SK-N-SH treated with all-trans-retinoic acid at 6 μM for 48 hours (cell line): ENCODE measurements around the gene TMBIM1.

Experiments used
- ATAC-seq: fragments of 200-7000 bp; cut with Tn5 transposase; 3 replicates; pipeline ENCODE4 v1.9.1; 2020; ENCODE audit warnings: mild to moderate bottlenecking, moderate library complexity
- ARNTL ChIP-seq: fragments of 450-650 bp; formaldehyde crosslinking; IDR thresholded peaks from 2 replicates; pipeline ENCODE4 v1.5.0; 2020; ENCODE audit warnings: low read depth, mild to moderate bottlenecking, moderate library complexity, borderline replicate concordance
- BACH2 ChIP-seq: fragments of 250-450 bp; sonication (Bioruptor Pico); IDR thresholded peaks from 2 replicates; pipeline ENCODE4 v1.9.0; 2021; ENCODE audit warnings: mild to moderate bottlenecking, borderline replicate concordance
- CREB5 ChIP-seq: fragments of 250-450 bp; sonication (Bioruptor Pico); IDR thresholded peaks from 2 replicates; pipeline ENCODE4 v1.5.1; 2020; ENCODE audit warnings: low read depth, mild to moderate bottlenecking, moderate library complexity
- CSDC2 ChIP-seq: fragments of 250-450 bp; sonication (Bioruptor Pico); IDR thresholded peaks from 2 replicates; pipeline ENCODE4 v1.5.0; 2020; ENCODE audit warnings: mild to moderate bottlenecking, moderate library complexity
- ESRRG ChIP-seq: fragments of 250-450 bp; sonication (Bioruptor Pico); IDR thresholded peaks from 2 replicates; pipeline ENCODE4 v1.6.1; 2021; ENCODE audit warnings: mild to moderate bottlenecking
- GLIS3 ChIP-seq: fragments of 250-450 bp; sonication (Bioruptor Pico); IDR thresholded peaks from 2 replicates; pipeline ENCODE4 v1.5.0; 2020; ENCODE audit warnings: mild to moderate bottlenecking, moderate library complexity
- ISL1 ChIP-seq: fragments of 250-450 bp; sonication (Bioruptor Pico); IDR thresholded peaks from 2 replicates; pipeline ENCODE4 v2.1.2; 2022; ENCODE audit warnings: mild to moderate bottlenecking, moderate library complexity
- OSR1 ChIP-seq: fragments of 250-450 bp; sonication (Bioruptor Pico); IDR thresholded peaks from 2 replicates; pipeline ENCODE4 v1.8.0; 2022; ENCODE audit warnings: moderate library complexity, mild to moderate bottlenecking, inconsistent platforms
- PATZ1 ChIP-seq: fragments of 250-450 bp; sonication (Bioruptor Pico); IDR thresholded peaks from 2 replicates; pipeline ENCODE4 v1.8.0; 2020; ENCODE audit warnings: mild to moderate bottlenecking, moderate library complexity, borderline replicate concordance
- POU6F1 ChIP-seq: fragments of 250-450 bp; sonication (Bioruptor Pico); IDR thresholded peaks from 2 replicates; pipeline ENCODE4 v1.8.0; 2021; ENCODE audit warnings: low read depth, mild to moderate bottlenecking, moderate library complexity, borderline replicate concordance
- PPARA ChIP-seq: fragments of 250-450 bp; sonication (Bioruptor Pico); IDR thresholded peaks from 2 replicates; pipeline ENCODE4 v1.5.0; 2020; ENCODE audit warnings: mild to moderate bottlenecking, borderline replicate concordance
- RARB ChIP-seq: fragments of 250-450 bp; sonication (Bioruptor Pico); IDR thresholded peaks from 2 replicates; pipeline ENCODE4 v1.8.0; 2021; ENCODE audit warnings: mild to moderate bottlenecking, moderate library complexity
- SNAI2 ChIP-seq: fragments of 250-450 bp; sonication (Bioruptor Pico); IDR thresholded peaks from 2 replicates; pipeline ENCODE4 v1.5.0; 2020; ENCODE audit warnings: mild to moderate bottlenecking, moderate library complexity
- TCF4 ChIP-seq: fragments of 250-450 bp; sonication (Bioruptor Pico); IDR thresholded peaks from 2 replicates; pipeline ENCODE4 v1.8.0; 2021; ENCODE audit warnings: mild to moderate bottlenecking, moderate library complexity, borderline replicate concordance
- ZC3H10 ChIP-seq: fragments of 250-450 bp; sonication (Bioruptor Pico); IDR thresholded peaks from 2 replicates; pipeline ENCODE4 v1.5.1; 2021; ENCODE audit warnings: mild to moderate bottlenecking, moderate library complexity
- ZFP3 ChIP-seq: fragments of 250-450 bp; sonication (Bioruptor Pico); IDR thresholded peaks from 2 replicates; pipeline ENCODE4 v1.5.0; 2020; ENCODE audit warnings: mild to moderate bottlenecking, moderate library complexity
- ZFP30 ChIP-seq: fragments of 450-650 bp; formaldehyde crosslinking; IDR thresholded peaks from 2 replicates; pipeline ENCODE4 v1.5.0; 2022; ENCODE audit warnings: mild to moderate bottlenecking, moderate library complexity
- ZNF565 ChIP-seq: fragments of 450-650 bp; formaldehyde crosslinking; conservative IDR thresholded peaks from 2 replicates; pipeline ENCODE4 v1.5.0; 2020; ENCODE audit warnings: low read depth, mild to moderate bottlenecking, moderate library complexity
- ZNF70 ChIP-seq: fragments of 450-650 bp; formaldehyde crosslinking; IDR thresholded peaks from 2 replicates; pipeline ENCODE4 v1.5.0; 2020; ENCODE audit warnings: mild to moderate bottlenecking, moderate library complexity
- ZNF8 ChIP-seq: fragments of 450-650 bp; formaldehyde crosslinking; IDR thresholded peaks from 2 replicates; pipeline ENCODE4 v1.5.0; 2020; ENCODE audit warnings: mild to moderate bottlenecking, moderate library complexity
- TF ChIP-seq, protein P1 (sequence below): fragments of 250-450 bp; sonication (Bioruptor Pico); IDR thresholded peaks from 2 replicates; pipeline ENCODE4 v1.5.0; 2020; ENCODE audit warnings: mild to moderate bottlenecking, moderate library complexity

TMBIM1 gene

GRCh38 chr2:218257390-218257981 lies 34.8 kb downstream of the TMBIM1 start:
- TF ChIP-seq ZFP30 (no peak), ARNTL (CRISPR knock-in tag) (no peak), GLIS3 (CRISPR knock-in tag) (no peak), ZNF565 (CRISPR knock-in tag) (no peak), CREB5 (CRISPR knock-in tag) (no peak), OSR1 (CRISPR knock-in tag) (no peak), ZC3H10 (CRISPR knock-in tag) (no peak), ZFP3 (no peak), TCF4 (CRISPR knock-in tag) (no peak), CSDC2 (CRISPR knock-in tag) (no peak), POU6F1 (CRISPR knock-in tag) (no peak), ZNF8 (no peak)
- no peak; the same call in 2 of the 3 replicates for ATAC-seq

DNA sequence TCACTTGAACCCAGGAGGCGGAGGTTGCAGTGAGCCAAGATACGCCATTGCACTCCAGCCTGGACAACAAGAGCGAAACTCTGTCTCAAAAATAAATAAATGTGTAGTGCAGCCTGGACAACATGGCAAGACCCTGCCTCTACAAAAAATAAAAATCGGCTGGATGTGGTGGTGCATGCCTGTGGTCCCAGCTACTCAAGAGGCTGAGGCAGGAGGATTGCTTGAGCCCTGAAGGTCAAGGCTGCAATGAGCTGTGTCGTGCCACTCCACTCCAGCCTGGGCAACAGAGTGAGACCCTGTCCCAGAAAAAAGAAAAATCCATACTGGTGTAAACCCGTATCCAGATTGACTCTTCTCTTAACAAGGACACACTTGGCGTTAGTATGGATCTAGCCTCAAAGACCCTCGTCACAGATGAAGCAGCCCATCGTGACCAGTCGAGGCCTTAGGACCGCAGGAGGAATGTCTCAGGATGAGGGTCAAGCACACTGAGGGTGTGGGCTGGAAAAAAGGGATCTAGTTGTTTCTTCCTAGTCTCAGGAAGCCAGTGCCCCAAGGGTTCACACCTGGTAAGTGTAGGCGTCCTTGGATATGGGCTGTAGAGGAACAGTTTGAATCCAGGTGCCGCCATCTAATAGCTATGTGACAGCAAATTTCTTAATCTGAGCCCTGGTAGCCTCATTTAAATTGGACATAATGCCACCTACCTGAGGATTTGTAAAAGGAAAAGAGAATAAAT lies 35.5 kb downstream of the TMBIM1 start:
- TF ChIP-seq PPARA (CRISPR knock-in tag): no peak
- no peak for TF ChIP-seq ZNF70
- no peak for TF ChIP-seq ZC3H10 (CRISPR knock-in tag)
- TF ChIP-seq POU6F1 (CRISPR knock-in tag): no peak
- no peak for TF ChIP-seq GLIS3 (CRISPR knock-in tag)
- TF ChIP-seq ESRRG: no peak
- TF ChIP-seq, protein P1, sequence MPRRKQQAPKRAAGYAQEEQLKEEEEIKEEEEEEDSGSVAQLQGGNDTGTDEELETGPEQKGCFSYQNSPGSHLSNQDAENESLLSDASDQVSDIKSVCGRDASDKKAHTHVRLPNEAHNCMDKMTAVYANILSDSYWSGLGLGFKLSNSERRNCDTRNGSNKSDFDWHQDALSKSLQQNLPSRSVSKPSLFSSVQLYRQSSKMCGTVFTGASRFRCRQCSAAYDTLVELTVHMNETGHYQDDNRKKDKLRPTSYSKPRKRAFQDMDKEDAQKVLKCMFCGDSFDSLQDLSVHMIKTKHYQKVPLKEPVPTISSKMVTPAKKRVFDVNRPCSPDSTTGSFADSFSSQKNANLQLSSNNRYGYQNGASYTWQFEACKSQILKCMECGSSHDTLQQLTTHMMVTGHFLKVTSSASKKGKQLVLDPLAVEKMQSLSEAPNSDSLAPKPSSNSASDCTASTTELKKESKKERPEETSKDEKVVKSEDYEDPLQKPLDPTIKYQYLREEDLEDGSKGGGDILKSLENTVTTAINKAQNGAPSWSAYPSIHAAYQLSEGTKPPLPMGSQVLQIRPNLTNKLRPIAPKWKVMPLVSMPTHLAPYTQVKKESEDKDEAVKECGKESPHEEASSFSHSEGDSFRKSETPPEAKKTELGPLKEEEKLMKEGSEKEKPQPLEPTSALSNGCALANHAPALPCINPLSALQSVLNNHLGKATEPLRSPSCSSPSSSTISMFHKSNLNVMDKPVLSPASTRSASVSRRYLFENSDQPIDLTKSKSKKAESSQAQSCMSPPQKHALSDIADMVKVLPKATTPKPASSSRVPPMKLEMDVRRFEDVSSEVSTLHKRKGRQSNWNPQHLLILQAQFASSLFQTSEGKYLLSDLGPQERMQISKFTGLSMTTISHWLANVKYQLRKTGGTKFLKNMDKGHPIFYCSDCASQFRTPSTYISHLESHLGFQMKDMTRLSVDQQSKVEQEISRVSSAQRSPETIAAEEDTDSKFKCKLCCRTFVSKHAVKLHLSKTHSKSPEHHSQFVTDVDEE: no peak
- TF ChIP-seq ARNTL (CRISPR knock-in tag): no peak
- no peak for TF ChIP-seq BACH2 (CRISPR knock-in tag)
- no peak for ATAC-seq

DNA sequence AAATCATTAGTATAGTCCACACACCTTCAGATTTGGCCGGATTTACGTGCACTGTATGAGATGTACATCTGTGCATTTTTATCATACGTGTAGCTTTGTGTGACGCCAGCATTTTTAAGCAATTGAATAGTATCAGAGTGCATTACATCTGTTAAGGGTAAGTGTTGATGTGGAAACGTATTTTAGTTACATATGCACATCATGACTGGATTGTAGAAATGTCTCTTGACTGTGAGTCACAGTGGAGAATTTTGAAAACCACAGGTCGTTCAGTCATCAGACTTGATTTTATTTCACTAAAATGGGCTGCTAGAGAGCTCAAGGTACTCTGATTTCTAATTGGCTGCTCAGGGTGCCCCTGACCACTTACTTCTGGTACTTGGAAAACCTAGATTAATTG lies 36.9 kb downstream of the TMBIM1 start:
- no peak for ATAC-seq
- no peak for TF ChIP-seq ESRRG
- no peak for TF ChIP-seq BACH2 (CRISPR knock-in tag)
- TF ChIP-seq RARB (CRISPR knock-in tag): no peak
- no peak for TF ChIP-seq OSR1 (CRISPR knock-in tag)
- TF ChIP-seq GLIS3 (CRISPR knock-in tag): no peak
- no peak for TF ChIP-seq CSDC2 (CRISPR knock-in tag)
- no peak for TF ChIP-seq ZNF70
- TF ChIP-seq, protein P1: no peak
- no peak for TF ChIP-seq ZFP3
- TF ChIP-seq ZC3H10 (CRISPR knock-in tag): no peak
- TF ChIP-seq ISL1 (CRISPR knock-in tag): no peak
- no peak for TF ChIP-seq POU6F1 (CRISPR knock-in tag)
- TF ChIP-seq PPARA (CRISPR knock-in tag): no peak
- TF ChIP-seq ZNF8: no peak
- TF ChIP-seq PATZ1 (CRISPR knock-in tag): no peak
- TF ChIP-seq ARNTL (CRISPR knock-in tag): no peak
- no peak for TF ChIP-seq SNAI2 (CRISPR knock-in tag)
- no peak for TF ChIP-seq ZNF565 (CRISPR knock-in tag)
